Tibial artery (tissue), 4 donors: Measurements from ENCODE around the gene TFB1M.
"Not testable (repeated sequence)": the region's sequence is repeated elsewhere in the genome, so short reads cannot be mapped to it uniquely, and the experiment has no call there.

Experiments used
- DNase-seq, 2 donors: peaks; one replicate each; pipeline ENCODE4 v3.0.0-alpha.2; 2019
- H3K27ac ChIP-seq, 2 donors: fragments of 200-600 bp; sonication (generic) in 1 of 2; 1 replicate in 1 of 2; 2 replicates in 1 of 2; pipeline ENCODE4 v1.5.1; 2018 to 2019; ENCODE audit warnings: mild to moderate bottlenecking in 1 of 2
- H3K27me3 ChIP-seq, 2 donors: fragments of 200-600 bp; sonication (generic) in 1 of 2; one replicate each; pipeline versions ENCODE4 v1.5.1 to v1.6.0; 2016 to 2019
- H3K36me3 ChIP-seq, 3 donors: fragments of 200-600 bp; sonication (generic) in 2 of 3; one replicate each; pipeline ENCODE4 v1.5.1; 2016 to 2019; ENCODE audit warnings: mild to moderate bottlenecking in 2 of 3
- H3K4me1 ChIP-seq, 4 donors: fragments of 200-600 bp; sonication (generic) in 2 of 4; 1 replicate in 3 of 4; 2 replicates in 1 of 4; pipeline ENCODE4 v1.5.1; 2016 to 2019
- H3K4me3 ChIP-seq, 2 donors: fragments of 200-600 bp; sonication (generic) in 1 of 2; 1 replicate in 1 of 2; 2 replicates in 1 of 2; pipeline ENCODE4 v1.5.1; 2018 to 2019; ENCODE audit warnings: mild to moderate bottlenecking in 2 of 2
- H3K9me3 ChIP-seq, 3 donors: fragments of 200-600 bp; sonication (generic) in 1 of 3; one replicate each; pipeline ENCODE4 v1.5.1; 2016 to 2019
- CTCF ChIP-seq, 2 experiments: fragments of 200-600 bp in 1 of 2; fragments of 450-650 bp in 1 of 2; IDR thresholded peaks; one replicate each; pipeline ENCODE4 v1.5.1; 2017 to 2019; ENCODE audit warnings: antibody characterized with exemption in 2 of 2, mild to moderate bottlenecking in 1 of 2, moderate library complexity in 1 of 2
- intact Hi-C: fragments of 100-400 bp; cut with DNase I; formaldehyde crosslinking; loops from one replicate; pipeline ENCODE4 v1.15.0; 2023; ENCODE audit warnings: low total_unique reads

TFB1M gene

GRCh38 chr6:155219299-155219698 is 95.0 kb downstream of the TFB1M start:
- intact Hi-C loops = no loop called here
- Histone ChIP-seq H3K27me3 (no peaks in the 10 kb centered on the region), H3K36me3 (no peaks in the 10 kb centered on the region), H3K27ac (peak overlapping the region; percentile 74 to 79), H3K4me3 (no peak overlapping the region), H3K4me1 (peaks cover 0 to 26% (median 19%) of the 10 kb centered on the region in 4 donors), H3K9me3 (no peaks in the 10 kb centered on the region)
- DNase-seq = peak in 1 of 2 donors; percentile 87
- no peak for TF ChIP-seq CTCF (IDR thresholded peaks at IDR 0.05)

GRCh38 chr6:155218711-155219110 is 95.6 kb downstream of the TFB1M start:
- H3K27me3 ChIP-seq, H3K27ac ChIP-seq, DNase-seq, H3K4me3 ChIP-seq, H3K9me3 ChIP-seq, intact Hi-C loops, H3K36me3 ChIP-seq: not testable (repeated sequence)
- peaks cover 0 to 26% (median 19%) of the 10 kb centered on the region in 4 donors for H3K4me1 ChIP-seq

GRCh38 chr6:155216312-155217046 is 97.8 kb downstream of the TFB1M start:
- Histone ChIP-seq H3K27ac (no peak overlapping the region), H3K27me3 (no peaks in the 10 kb centered on the region), H3K9me3 (no peaks in the 10 kb centered on the region), H3K36me3 (no peaks in the 10 kb centered on the region), H3K4me3 (no peak overlapping the region), H3K4me1 (peaks cover 0 to 24% (median 19%) of the 10 kb centered on the region in 4 donors)
- intact Hi-C loops = no loop called here
- no peak for TF ChIP-seq CTCF (IDR thresholded peaks at IDR 0.05)
- DNase-seq = no peak

- intact Hi-C loops = no loop called here
- no peaks in the 10 kb centered on the region for H3K36me3 ChIP-seq
- H3K27me3 ChIP-seq = no peaks in the 10 kb centered on the region
- no peak overlapping the region for H3K27ac ChIP-seq
- no peak for DNase-seq
- H3K4me3 ChIP-seq = no peak overlapping the region
- H3K9me3 ChIP-seq = no peaks in the 10 kb centered on the region
- H3K4me1 ChIP-seq = peaks cover 0 to 21% (median 17%) of the 10 kb centered on the region in 4 donors
- TF ChIP-seq CTCF (IDR thresholded peaks at IDR 0.05) = no peak
These were observed 98.4 kb downstream of the TFB1M start for GRCh38 chr6:155215906-155216305.

GRCh38 chr6:155213611-155214372 is 100.5 kb downstream of the TFB1M start:
- no peak for TF ChIP-seq CTCF (IDR thresholded peaks at IDR 0.05)
- no peaks in the 10 kb centered on the region for H3K4me1 ChIP-seq
- H3K4me3 ChIP-seq = no peak overlapping the region
- no peaks in the 10 kb centered on the region for H3K36me3 ChIP-seq
- no peak for DNase-seq
- H3K27ac ChIP-seq = no peak overlapping the region
- H3K27me3 ChIP-seq = no peaks in the 10 kb centered on the region
- intact Hi-C loops = no loop called here
- no peaks in the 10 kb centered on the region for H3K9me3 ChIP-seq
